Stomach (tissue), 9 donors: ENCODE data around the gene LSAMP. TPM values are rescaled to one million over a fixed set of nuclear protein-coding genes. Genes with fewer than 3 reads are reported as not detected.
"Not testable (repeated sequence)": the region's sequence is repeated elsewhere in the genome, so short reads cannot be mapped to it uniquely, and the experiment has no call there.

Experiments
- DNase-seq, 2 donors: peaks; one replicate each; pipeline versions ENCODE4 v3.0.0 to v3.0.0-alpha.2; 2013 to 2019
- H3K27ac ChIP-seq, 5 donors: fragments of 200-600 bp in 4 of 5; sonication (generic) in 4 of 5; one replicate each; pipeline ENCODE4 v1.5.1; 2013 to 2019; ENCODE audit warnings: mild to moderate bottlenecking in 1 of 5, moderate library complexity in 1 of 5
- H3K27me3 ChIP-seq, 3 donors: fragments of 200-600 bp; sonication (generic); one replicate each; pipeline ENCODE4 v1.5.1; 2017 to 2019; ENCODE audit warnings: mixed run types in 1 of 3
- H3K36me3 ChIP-seq, 4 donors: fragments of 200-600 bp; sonication (generic); 1 replicate in 3 of 4; 2 replicates in 1 of 4; pipeline ENCODE4 v1.5.1; 2016 to 2019
- H3K4me1 ChIP-seq, 4 donors: fragments of 200-600 bp; sonication (generic); one replicate each; pipeline ENCODE4 v1.5.1; 2016 to 2019
- H3K4me3 ChIP-seq, 4 donors: fragments of 200-600 bp; sonication (generic) in 3 of 4; one replicate each; pipeline ENCODE4 v1.5.1; 2016 to 2019; ENCODE audit warnings: mild to moderate bottlenecking in 1 of 4
- H3K9me3 ChIP-seq, 4 donors: fragments of 200-600 bp; sonication (generic); one replicate each; pipeline ENCODE4 v1.5.1; 2016 to 2019
- EP300 ChIP-seq: sonication (generic); formaldehyde crosslinking; IDR thresholded peaks from one replicate; pipeline ENCODE4 v1.6.1; 2017; ENCODE audit warnings: antibody characterized with exemption
- POLR2A ChIP-seq, 4 donors: fragments of 450-650 bp; IDR thresholded peaks; one replicate each; pipeline ENCODE4 v1.6.1; 2016; ENCODE audit warnings: antibody characterized with exemption in 4 of 4, control low read depth in 2 of 4, mild to moderate bottlenecking in 1 of 4, moderate library complexity in 1 of 4
- POLR2AphosphoS5 ChIP-seq, 3 donors: sonication (generic); formaldehyde crosslinking; IDR thresholded peaks; one replicate each; pipeline ENCODE4 v1.6.1; 2016; ENCODE audit warnings: antibody characterized with exemption in 3 of 3
- WGBS, 5 donors: extraction: QIAGEN DNeasy Blood & Tissue Kit in 3 of 5; methylation state at CpG; one replicate each; pipeline versions ENCODE4 v1.1.5 to v1.1.7; 2013 to 2018; 5-methylcytosine and 5-hydroxymethylcytosine counted together
- intact Hi-C: fragments of 100-400 bp; cut with DNase I; formaldehyde crosslinking; loops from one replicate; pipeline ENCODE4 v1.15.1; 2023; ENCODE audit warnings: low total_unique reads
- polyA plus RNA-seq, 3 donors: library from polyadenylated mRNA; stranded (reverse); fragments of 200-250 nt; gene quantifications; one replicate each; pipeline ENCODE4 v1.2.3, GENCODE V29; 2013
- small RNA-seq, 4 donors: library from RNA; depleted of rRNA; stranded (forward); fragments of <200 nt; gene quantifications; one replicate each; pipeline ENCODE3, GENCODE V24; 2016
- total RNA-seq, 5 donors: library from RNA; depleted of rRNA; stranded (reverse); fragments of >200 nt; gene quantifications; one replicate each; pipeline versions ENCODE4 v1.1.0 to v1.2.3, GENCODE V29; 2014 to 2016
- TF ChIP-seq, protein P1 (sequence below), 7 experiments: fragments of 450-650 bp in 4 of 7; fragments of 200-600 bp in 3 of 7; sonication (generic) in 3 of 7; IDR thresholded peaks; one replicate each; pipeline ENCODE4 v1.5.1; 2016 to 2019; ENCODE audit warnings: antibody characterized with exemption in 7 of 7, control low read depth in 2 of 7, mild to moderate bottlenecking in 1 of 7
- donor health status: healthy with polysubstance abuse.
- donor health status: Bipolar disorder and iron deficiency.
- donor health status: healthy.

The LSAMP gene
- total and polyA plus RNA-seq, 8 donors = 1.1 to 20.7 (median 1.7) TPM

- no peak overlapping the region for H3K4me3 ChIP-seq
- intact Hi-C loops = no loop called here
- 53 to 69% (median 59%) methylated on average over 1 of the region's 1 CpG for WGBS, 5 donors
Measured at GRCh38 chr3:115758076-115758763, 687.1 kb downstream of the LSAMP start.

DNA sequence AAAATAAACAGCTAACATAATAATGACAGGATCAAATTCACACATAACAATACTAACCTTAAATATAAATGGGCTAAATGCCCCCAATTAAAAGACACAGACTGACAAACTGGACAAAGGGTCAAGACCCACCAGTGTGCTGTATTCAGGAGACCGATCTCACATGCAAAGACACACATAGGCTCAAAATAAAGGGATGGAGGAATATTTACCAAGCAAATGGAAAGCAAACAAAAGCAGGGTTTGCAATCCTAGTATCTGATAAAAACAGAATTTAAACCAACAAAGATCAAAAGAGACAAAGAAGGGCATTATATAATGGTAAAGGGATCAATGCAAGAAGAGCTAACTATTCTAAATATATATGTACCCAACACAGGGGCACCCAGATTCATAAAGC is 692.3 kb downstream of the LSAMP start:
- intact Hi-C loops, H3K4me3 ChIP-seq, H3K36me3 ChIP-seq, DNase-seq, H3K9me3 ChIP-seq, H3K27me3 ChIP-seq, H3K27ac ChIP-seq, H3K4me1 ChIP-seq: not testable (repeated sequence)
- 11 to 79% (median 41%) methylated on average over 1 of the region's 1 CpG for WGBS, 5 donors

More at GRCh38 chr3:115758076-115758763, 687.1 kb downstream of the LSAMP start:
- no peak for TF ChIP-seq EP300
- TF ChIP-seq, protein P1, sequence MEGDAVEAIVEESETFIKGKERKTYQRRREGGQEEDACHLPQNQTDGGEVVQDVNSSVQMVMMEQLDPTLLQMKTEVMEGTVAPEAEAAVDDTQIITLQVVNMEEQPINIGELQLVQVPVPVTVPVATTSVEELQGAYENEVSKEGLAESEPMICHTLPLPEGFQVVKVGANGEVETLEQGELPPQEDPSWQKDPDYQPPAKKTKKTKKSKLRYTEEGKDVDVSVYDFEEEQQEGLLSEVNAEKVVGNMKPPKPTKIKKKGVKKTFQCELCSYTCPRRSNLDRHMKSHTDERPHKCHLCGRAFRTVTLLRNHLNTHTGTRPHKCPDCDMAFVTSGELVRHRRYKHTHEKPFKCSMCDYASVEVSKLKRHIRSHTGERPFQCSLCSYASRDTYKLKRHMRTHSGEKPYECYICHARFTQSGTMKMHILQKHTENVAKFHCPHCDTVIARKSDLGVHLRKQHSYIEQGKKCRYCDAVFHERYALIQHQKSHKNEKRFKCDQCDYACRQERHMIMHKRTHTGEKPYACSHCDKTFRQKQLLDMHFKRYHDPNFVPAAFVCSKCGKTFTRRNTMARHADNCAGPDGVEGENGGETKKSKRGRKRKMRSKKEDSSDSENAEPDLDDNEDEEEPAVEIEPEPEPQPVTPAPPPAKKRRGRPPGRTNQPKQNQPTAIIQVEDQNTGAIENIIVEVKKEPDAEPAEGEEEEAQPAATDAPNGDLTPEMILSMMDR (IDR thresholded peaks at IDR 0.05) = no peak
- TF ChIP-seq POLR2AphosphoS5 (IDR thresholded peaks at IDR 0.05) = no peak
- no peak for TF ChIP-seq POLR2A (IDR thresholded peaks at IDR 0.05)
- Histone ChIP-seq H3K9me3 (peaks cover 0 to 6% (median 2%) of the 10 kb centered on the region in 4 donors), H3K27ac (no peak overlapping the region), H3K27me3 (no peaks in the 10 kb centered on the region), H3K4me1 (no peaks in the 10 kb centered on the region), H3K36me3 (no peaks in the 10 kb centered on the region)
- no peak for DNase-seq

Small RNA genes lying within 50 kb of the gene (small RNA-seq; reads per million reads assigned to genes)
- 0 reads per million in 4 donors for gene RN7SL815P
